HG03139 (cell line): ENCODE measurements around the gene PGPEP1.
A peak's percentile ranks its signal among the peaks of the same experiment; 100 is the strongest.
"Not testable (repeated sequence)": the region's sequence is repeated elsewhere in the genome, so short reads cannot be mapped to it uniquely, and the experiment has no call there.

Source experiments
- ATAC-seq: cut with Tn5 transposase; IDR thresholded peaks from one replicate; pipeline ENCODE4 v1.9.1; 2021; ENCODE audit not compliant: unreplicated experiment

Gene PGPEP1

DNA sequence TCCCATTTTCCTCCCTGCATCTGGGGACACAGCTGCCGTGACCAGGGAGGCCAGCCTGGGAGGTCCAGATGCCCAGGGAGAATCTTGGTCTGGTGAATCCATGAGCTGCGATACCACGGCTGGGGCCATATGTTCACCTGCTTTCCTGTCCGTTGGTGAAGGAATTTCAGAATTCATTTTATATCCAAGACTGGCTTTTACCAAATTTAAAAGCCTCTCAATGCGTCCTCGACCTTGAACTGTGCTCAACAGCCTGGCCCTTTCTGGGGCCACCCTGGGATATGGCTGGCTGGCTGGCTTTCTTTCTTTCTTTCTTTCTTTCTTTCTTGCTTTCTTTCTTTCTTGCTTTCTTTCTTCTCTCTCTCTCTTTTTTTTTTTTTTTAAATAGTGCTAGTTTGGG, 23.4 kb downstream of the PGPEP1 start:
- no peak for ATAC-seq

DNA sequence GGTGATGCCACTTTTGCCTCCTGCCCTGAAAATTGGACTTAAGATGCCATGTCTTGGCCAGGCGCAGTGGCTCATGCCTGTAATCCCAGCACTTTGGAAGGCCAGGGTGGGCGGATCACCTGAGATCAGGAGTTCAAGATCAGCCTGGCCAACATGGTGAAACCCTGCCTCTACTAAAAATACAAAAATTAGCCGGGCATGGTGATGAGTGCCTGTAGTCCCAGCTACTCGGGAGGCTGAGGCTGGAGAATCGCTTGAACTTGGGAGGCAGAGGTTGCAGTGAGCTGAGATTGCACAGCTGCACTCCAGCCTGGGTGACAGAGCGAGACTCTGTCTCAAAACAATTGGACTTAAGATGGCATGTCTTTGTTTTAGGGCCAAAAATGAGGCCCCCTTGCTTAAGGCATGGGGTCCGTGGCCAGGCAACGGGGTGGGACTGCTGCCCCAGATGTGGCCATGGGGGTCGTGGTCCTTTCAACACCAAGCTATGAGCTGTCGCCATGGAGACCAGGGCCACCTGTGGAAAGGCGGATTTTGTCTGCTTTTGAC, 24.0 kb downstream of the PGPEP1 start:
- not testable (repeated sequence) for ATAC-seq

DNA sequence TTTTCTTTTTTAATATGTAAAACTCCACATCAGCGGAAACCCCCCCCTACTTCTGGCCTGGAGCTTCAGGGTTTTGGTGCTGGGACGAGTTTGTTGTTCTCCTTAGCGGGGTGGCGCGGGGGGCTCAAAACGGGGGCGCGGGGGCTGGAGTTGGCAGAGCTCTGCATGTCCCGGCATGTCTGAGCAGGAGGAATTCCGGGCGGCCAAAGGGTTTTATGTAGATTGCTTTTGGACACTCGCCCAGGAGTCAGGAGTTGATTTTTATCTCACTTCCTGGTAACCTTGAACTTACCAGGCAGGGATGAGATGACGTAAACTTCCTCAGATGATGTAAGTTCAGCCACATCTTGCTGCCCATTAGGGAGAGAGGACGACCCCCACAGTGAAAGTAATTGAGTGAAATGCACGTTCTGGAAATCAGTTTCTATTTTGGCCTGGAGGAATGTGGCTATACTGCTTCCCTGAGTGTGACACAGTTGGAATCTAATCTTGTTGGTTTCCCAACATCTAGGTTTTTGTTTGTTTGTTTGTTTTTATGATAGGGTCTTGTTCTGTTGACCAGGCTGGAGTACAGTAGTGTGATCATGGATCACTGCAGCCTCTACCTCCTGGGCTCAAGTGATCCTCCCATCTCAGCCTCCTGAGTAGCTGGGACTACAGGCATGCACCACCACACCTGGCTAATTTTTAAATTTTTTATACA, 24.6 kb downstream of the PGPEP1 start:
- no peak for ATAC-seq

DNA sequence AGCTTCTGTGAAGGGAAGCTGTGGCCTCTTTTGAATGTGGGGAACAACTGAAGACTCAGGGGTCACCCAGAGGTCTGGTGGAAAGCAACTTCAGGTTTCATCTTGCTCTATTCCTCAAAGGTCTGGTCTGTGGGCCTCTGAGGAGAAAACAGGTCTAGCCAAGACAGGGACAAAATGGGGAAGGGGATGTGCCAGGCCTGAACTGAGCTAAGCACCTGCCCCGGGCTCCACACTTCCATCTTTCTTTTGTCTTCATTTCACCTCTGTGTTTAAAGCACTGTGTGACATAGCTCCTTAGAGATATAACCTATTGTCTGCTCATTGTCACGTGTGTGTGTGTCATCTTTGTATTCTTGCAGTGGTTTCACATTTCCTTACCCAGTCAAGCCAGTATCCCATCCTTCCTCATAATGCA, 25.6 kb downstream of the PGPEP1 start:
- ATAC-seq = no peak

DNA sequence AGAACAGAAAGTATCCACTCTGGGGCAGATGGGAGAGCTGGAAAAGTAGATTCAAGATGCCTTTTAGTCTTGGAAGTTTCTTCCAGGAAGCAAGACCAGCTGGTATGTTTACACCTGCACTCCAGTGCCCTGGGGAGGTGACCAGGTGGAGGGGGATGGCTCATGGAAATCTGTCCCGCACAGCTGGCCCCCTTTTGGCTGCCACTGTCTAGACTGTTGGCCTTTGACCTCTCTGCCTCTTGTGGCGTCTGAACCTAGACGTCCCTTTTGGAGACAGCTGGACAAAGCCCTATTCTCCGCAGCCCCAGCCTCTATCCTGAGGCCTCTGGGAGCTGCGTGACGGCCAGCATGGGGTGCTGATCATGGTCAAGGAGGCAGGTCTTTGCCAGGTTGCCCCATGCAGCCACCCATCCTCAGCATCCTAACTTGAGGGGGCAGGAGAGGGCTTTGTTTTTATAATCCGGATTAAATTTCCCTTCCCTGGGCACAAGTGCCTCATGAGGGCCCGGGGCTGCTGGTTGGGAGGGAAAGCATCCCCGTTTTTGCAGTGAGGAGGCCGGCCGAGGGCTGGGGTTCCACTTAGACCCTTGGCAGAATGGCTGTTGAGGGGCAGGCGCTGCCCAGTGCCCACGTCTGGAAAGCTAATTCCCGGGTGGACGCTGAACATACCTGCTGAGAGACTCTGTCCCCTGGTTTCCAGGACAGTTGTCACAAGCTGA, 28.3 kb downstream of the PGPEP1 start:
- ATAC-seq = no peak

DNA sequence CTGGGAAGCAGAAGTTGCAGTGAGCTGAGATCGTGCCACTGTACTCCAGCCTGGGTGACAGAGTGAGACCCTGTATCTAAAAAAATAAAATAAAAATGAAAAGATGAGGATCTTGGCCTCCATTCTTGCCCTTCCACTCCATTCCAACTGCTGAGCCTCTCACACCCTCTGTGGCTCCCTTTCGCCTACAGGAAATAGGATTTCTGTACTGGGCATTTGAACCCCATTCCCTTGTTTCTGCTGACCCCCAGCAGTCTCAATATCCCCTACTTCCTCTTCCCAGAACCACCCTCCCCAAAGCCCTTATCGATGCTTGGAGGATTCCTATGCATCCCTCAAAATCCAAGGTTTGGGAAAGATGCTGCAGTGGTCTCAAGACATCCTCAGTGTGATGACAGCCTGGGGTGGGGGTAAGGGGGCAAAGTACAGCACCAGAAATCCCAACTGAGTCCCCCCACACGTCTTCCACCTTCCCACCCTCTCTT, 33.1 kb downstream of the PGPEP1 start:
- no peak for ATAC-seq

DNA sequence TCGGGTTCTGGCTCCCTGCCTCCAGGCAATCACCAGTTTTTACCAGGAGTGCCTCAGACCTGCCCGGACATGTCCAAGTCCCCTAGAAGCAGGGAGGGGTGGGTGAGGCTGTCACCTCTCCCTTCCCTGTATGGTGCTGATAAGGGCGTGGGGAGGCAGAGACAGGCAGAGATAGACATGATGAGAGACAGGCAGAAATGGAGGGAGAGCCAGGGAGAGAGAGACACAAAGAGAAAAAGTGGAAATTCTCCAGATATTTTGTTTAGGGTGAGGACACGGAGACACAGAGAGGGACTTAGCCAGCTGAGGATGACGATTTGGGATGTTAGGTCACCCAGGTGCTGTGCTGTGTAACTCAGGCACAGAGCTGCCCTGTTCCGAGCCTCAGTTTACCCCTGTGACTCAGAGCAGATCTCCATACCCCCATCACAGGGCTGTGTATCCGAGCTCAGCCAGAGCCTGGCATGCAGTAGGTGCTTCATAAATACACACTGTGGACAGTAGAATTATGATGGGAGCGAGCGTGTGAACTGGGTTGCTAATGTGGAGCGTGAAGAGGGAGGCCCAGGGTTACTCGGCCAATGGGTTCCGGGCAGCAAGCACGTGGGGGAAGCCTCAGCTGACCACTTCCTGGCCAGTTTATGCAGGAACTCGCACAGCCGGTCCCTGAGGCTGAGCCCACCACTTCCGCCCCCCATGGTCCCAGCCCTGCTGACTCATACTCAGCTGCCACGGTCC, 33.7 kb downstream of the PGPEP1 start:
- ATAC-seq = peak; percentile 88

DNA sequence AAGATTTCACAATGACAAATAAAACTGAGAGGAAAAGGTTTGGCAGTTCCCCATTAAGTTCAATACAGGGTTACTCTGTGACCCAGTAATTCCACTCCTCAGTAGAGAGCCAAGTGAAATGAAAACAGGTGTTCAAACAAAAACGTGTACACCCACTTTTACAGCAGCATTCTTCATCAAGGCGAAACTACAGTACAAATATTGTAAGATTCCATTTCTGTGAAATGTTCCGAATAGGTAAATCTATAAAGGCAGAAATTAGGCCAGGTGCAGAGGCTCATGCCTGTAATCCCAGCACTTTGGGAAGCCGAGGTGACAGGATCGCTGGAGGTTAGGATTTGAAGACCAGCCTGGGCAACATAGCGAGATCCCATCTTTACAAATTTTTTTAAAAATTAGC, 36.6 kb downstream of the PGPEP1 start:
- no peak for ATAC-seq

DNA sequence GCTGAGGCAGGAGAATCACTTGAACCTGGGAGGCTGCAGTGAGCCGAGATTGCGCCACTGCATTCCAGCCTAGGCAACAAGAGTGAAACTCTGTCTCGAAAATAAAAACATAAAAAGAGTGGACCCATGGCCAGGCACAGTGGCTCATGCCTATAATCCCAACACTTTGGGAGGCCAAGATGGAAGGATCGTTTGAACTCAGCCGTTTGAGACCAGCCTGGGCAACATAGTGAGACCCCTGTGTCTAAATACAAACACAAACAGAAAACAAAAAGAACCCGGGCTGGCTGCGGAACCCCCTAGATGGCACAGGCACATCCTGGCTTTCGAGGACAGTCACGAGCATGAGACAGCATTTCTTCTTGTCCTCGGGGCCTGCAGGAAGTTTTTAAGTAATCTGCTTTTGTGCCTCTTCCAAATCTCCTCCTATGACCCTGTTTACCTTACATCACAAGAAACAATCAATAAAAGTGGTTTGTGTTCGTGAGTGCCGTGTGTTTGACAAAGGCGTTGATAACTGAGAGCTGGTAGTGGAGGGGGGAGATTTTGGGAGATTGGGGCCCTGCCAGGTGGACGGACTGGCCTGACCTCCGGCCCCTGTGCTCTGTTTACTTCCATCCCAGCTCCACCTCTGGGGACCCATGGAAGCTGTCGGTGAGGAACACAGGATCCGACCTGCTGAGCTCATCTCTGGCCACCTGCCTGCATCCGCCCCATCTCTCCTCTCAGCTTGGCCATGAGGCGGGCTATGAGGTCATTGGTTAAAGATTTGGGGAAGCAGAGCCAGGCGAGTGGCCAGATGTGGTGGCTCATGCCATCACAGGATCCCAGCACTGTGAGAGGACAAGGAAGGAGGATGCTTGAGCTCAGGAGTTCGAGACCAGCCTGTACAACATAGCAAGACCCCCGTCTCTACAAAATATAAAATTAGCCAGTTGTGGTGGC, 39.7 kb downstream of the PGPEP1 start:
- ATAC-seq = no peak

DNA sequence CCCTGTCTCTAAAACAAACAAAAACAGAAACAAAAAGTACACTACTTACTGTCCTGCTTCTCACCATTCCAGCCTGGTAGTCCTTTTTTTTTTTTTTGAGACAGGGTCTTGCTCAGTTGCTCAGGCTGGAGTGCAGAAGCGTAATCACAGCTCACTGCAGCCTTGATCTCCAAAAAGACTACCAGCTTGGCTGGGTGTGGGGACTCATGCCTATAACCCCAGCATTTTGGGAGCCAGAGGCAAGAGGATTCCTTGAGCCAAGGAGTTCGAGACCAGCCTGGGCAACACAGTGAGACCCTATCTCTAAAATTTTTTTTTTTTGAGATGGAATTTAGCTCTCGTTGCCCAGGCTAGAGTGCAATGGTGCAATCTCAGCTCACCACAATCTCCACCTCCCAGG, 40.4 kb downstream of the PGPEP1 start:
- no peak for ATAC-seq

DNA sequence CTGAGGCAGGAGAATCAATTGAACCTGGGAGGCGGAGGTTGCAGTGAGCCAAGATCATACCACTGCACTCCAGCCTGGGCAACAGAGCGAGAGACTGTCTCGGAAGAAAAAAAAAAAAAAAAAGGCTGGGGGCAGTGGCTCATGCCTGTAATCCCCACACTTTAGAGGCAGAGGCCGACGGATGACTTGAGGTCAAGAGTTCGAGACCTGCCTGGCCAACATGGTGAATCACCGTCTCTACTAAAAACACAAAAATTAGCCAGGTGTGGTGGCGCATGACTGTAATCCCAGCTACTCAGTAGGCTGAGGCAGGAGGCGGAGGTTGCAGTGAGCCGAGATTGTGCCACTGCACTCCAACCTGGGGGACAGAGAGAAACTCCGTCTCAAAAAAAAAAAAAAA, 43.2 kb downstream of the PGPEP1 start:
- not testable (repeated sequence) for ATAC-seq

DNA sequence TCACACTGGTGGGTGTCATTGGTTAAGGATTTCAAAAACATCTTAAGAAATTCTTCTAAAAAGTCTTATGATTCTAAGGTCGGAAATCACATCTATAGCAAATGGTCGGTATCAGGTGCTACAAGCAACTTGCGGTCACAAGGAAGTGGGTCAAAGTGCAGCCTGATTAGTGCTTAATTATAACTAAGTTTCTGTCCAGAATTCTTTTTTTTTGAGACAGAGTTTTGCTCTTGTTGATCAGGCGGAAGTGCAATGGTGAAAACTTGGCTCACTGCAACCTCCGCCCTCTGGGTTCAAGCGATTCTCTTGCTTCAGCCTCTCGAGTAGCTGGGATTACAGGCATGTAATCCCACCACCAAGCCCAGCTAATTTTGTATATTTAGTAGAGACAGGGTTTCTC, 44.4 kb downstream of the PGPEP1 start:
- ATAC-seq = no peak

DNA sequence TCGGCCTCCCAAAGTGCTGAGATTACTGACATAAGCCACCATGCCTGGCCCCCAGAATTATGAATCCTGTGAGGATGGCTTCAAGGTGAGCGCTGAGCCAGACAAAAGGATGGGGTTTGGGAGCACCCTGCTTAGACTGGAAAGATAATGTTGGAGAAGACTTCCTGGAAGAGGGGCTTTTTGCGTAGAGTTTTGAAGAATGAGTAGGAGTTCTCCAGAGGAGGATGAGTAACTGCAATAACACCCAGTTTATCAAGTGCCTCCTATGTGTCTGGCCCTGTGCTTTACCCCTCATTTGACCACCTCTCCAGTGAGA, 44.9 kb downstream of the PGPEP1 start:
- no peak for ATAC-seq

DNA sequence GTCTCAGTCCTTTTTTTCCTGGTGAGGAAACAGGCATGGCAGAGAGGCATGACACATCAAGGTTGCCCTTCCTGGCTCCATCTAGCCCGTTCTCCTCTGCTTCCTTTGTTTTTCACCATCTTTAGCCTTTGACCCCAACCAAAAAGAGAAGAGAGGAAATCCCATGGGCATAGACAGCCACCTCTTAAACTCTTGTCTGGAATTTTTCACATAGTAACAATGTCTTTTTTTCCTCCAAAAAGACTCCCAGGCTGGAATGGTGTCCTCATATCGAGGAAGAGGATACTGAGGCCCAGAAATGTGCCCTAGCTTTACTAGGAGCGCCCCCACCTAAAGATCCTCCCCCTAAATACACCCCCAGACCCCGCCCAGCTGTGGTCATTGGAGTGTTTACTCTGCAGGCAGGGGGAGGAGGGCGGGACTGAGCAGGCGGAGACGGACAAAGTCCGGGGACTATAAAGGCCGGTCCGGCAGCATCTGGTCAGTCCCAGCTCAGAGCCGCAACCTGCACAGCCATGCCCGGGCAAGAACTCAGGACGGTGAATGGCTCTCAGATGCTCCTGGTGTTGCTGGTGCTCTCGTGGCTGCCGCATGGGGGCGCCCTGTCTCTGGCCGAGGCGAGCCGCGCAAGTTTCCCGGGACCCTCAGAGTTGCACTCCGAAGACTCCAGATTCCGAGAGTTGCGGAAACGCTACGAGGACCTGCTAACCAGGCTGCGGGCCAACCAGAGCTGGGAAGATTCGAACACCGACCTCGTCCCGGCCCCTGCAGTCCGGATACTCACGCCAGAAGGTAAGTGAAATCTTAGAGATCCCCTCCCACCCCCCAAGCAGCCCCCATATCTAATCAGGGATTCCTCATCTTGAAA, 45.5 kb downstream of the PGPEP1 start, which contains the start of gene GDF15:
Gene GDF15, plus strand, starts transcription at position 484 of the 868 bp plus-strand sequence. Its CDS starts 32 bp downstream, at position 516.
- no peak for ATAC-seq

DNA sequence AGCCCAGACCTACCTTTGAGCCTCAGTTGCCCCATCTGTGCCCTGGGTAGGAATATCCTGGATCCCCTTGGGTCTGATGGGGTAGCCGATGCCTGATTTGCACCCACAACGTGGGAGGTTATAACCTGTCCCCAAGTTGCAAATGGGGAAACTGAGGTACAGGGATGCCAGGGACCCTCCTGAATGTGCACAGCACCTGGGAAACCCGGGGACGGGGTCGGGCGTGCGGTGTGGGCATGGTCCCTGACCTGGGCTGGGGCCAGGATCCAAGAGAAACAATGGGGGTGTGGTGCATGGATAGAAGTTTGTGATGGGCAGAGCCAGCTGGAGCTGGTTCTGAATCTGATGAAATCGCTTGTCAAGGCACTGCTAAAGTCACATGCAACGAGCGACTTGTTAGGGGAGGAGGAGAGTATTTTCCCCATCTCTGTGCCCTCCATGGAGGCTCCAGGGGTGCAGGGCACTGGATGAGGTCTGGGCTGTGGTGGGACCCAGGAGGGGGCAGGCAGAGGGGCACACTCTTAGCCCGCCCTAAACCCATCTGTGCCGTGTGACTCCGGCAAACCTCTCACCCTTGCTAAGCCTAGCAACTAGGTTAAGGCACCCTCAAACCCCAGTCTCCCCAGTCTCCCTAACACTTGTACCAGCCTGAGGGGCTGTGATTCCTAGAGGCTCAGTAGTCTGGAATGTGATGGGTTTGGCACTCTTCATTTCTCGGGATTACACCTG, 46.3 kb downstream of the PGPEP1 start:
- no peak for ATAC-seq

DNA sequence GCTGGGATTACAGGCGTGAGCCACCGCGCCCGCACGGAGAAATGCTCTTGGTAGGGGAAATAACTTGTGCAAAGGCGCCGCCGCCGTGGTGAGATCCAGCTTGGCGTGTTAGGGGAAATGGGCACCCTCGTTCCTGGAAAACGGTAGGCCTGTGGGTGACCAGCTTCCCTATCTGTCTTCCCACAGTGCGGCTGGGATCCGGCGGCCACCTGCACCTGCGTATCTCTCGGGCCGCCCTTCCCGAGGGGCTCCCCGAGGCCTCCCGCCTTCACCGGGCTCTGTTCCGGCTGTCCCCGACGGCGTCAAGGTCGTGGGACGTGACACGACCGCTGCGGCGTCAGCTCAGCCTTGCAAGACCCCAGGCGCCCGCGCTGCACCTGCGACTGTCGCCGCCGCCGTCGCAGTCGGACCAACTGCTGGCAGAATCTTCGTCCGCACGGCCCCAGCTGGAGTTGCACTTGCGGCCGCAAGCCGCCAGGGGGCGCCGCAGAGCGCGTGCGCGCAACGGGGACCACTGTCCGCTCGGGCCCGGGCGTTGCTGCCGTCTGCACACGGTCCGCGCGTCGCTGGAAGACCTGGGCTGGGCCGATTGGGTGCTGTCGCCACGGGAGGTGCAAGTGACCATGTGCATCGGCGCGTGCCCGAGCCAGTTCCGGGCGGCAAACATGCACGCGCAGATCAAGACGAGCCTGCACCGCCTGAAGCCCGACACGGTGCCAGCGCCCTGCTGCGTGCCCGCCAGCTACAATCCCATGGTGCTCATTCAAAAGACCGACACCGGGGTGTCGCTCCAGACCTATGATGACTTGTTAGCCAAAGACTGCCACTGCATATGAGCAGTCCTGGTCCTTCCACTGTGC, 47.9 kb downstream of the PGPEP1 start:
- peak; percentile 65 for ATAC-seq

DNA sequence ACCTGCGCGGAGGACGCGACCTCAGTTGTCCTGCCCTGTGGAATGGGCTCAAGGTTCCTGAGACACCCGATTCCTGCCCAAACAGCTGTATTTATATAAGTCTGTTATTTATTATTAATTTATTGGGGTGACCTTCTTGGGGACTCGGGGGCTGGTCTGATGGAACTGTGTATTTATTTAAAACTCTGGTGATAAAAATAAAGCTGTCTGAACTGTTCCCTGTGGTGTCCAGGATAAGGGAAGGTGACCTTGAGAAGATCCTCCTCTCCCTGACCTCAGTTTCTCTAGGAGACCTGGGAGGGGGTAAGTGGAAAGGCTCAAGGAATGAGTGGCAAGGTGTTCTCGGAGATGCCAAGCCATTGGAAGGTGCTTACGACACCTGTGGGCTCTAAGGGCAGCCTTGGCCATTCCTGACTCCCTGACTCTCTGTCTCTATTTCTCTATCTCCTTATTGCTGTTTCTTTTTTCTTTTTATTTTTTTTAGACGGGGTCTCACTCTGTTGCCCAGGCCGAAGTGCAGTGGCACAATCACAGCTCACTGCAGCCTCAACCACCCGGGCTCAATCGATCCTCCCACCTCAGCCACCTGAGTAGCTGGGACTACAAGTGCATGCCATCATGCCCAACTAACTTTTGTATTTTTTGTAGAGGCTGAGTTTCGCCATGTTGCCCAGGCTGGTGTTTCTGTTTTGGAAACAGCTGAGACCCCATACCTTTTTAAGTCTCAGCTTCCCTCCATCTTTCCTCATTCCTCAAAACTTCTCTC, 48.7 kb downstream of the PGPEP1 start:
- no peak for ATAC-seq
